GM23338 (cell line): ENCODE measurements around the gene RGS2.

Experiments used
- EZH2 ChIP-seq: fragments of 200-600 bp; sonication (generic); IDR thresholded peaks from one replicate; pipeline ENCODE4 v1.8.0; 2017; ENCODE audit warnings: antibody characterized with exemption, mild to moderate bottlenecking, low read depth; ENCODE audit not compliant: unreplicated experiment
- POLR2AphosphoS5 ChIP-seq: IDR thresholded peaks from 2 replicates; pipeline ENCODE4 v1.6.1; 2016; ENCODE audit warnings: antibody characterized with exemption, low read depth
- STAT1 ChIP-seq: IDR thresholded peaks from one replicate; pipeline ENCODE4 v1.6.1; 2016; ENCODE audit warnings: antibody characterized with exemption; ENCODE audit not compliant: unreplicated experiment
- ZNF114 ChIP-seq: fragments of 250-450 bp; sonication (Bioruptor Pico); IDR thresholded peaks from 2 replicates; pipeline ENCODE4 v1.5.0; 2020; ENCODE audit warnings: mild to moderate bottlenecking, moderate library complexity
- ZNF331 ChIP-seq: fragments of 250-450 bp; sonication (Bioruptor Pico); IDR thresholded peaks from 2 replicates; pipeline ENCODE4 v1.5.0; 2020; ENCODE audit warnings: low read depth, mild to moderate bottlenecking, moderate library complexity
- TF ChIP-seq, protein P1 (sequence below), 2 experiments: fragments of 200-600 bp in 1 of 2; sonication (generic) in 1 of 2; conservative IDR thresholded peaks; 2 replicates each; pipeline versions ENCODE4 v1.5.1 to v1.6.1; 2016 to 2017; ENCODE audit warnings: antibody characterized with exemption in 2 of 2, low read depth in 2 of 2, mild to moderate bottlenecking in 2 of 2, moderate library complexity in 1 of 2

DNA sequence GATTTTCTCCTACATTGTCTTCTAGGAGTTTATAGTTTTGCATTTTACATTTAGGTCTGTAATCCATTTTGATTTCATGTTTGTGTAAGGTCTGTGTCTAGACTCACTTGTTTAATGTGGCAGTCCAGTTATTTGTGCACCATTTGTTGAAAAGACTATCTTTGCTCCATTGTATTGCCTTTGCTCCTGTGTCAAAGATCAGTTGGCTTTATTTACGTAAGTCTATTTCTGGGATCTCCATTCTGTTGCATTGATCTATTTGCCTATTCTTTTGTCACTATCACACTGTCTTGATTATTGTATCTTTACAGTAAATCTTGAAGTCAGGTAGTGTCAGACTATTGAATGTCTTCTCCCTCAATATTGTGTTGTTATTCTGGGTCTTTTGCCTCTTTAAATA lies 49.7 kb upstream of the RGS2 start:
- TF ChIP-seq, protein P1, sequence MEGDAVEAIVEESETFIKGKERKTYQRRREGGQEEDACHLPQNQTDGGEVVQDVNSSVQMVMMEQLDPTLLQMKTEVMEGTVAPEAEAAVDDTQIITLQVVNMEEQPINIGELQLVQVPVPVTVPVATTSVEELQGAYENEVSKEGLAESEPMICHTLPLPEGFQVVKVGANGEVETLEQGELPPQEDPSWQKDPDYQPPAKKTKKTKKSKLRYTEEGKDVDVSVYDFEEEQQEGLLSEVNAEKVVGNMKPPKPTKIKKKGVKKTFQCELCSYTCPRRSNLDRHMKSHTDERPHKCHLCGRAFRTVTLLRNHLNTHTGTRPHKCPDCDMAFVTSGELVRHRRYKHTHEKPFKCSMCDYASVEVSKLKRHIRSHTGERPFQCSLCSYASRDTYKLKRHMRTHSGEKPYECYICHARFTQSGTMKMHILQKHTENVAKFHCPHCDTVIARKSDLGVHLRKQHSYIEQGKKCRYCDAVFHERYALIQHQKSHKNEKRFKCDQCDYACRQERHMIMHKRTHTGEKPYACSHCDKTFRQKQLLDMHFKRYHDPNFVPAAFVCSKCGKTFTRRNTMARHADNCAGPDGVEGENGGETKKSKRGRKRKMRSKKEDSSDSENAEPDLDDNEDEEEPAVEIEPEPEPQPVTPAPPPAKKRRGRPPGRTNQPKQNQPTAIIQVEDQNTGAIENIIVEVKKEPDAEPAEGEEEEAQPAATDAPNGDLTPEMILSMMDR (conservative IDR thresholded peaks at IDR 0.05; ENCODE audit: low read depth in 2 of 2), result no peak
- TF ChIP-seq POLR2AphosphoS5 (no peak), ZNF331 (CRISPR knock-in tag) (no peak), EZH2 (no peak), STAT1 (no peak), ZNF114 (no peak)
